Endothelial cell of umbilical vein (primary cell): ENCODE results near the gene TUBB1. TPM values are rescaled to one million over a fixed set of nuclear protein-coding genes. Genes with fewer than 3 reads are reported as not detected.

Source experiments
- BruUV-seq: library from RNA; stranded (reverse); fragments of 400-500 nt; replicated peaks from 2 replicates; lab custom pipeline; 2021; lab: Mats Ljungman, UMichigan
- CTCF ChIA-PET: fragments of 300-600, 350-600 bp; sonication (Branson Sonifier 250); formaldehyde crosslinking; loops from one replicate; lab custom pipeline; 2021; ENCODE audit warnings: antibody characterized with exemption, inconsistent platforms; lab: Charles Lee
- POLR2A ChIA-PET: fragments of 300-600, 350-600 bp; sonication (Branson Sonifier 250); formaldehyde crosslinking; loops from one replicate; lab custom pipeline; 2021; ENCODE audit warnings: antibody characterized with exemption, inconsistent platforms; lab: Charles Lee
- DNase-seq: peaks from one replicate; pipeline ENCODE4 v3.0.0-alpha.2; 2011; ENCODE audit warnings: low read depth, low spot score
- FAIRE-seq: peaks from 2 replicates; lab custom pipeline; 2011; peaks lifted over from hg19 to GRCh38; lab: Jason Lieb, UNC
- H2AFZ ChIP-seq: 2 replicates; pipeline ENCODE4 v1.6.0; 2012; ENCODE audit warnings: low read depth, low read length, control low read depth, inconsistent platforms
- H3K27ac ChIP-seq: 2 replicates; pipeline ENCODE4 v1.5.1; 2011; ENCODE audit warnings: low read depth, mild to moderate bottlenecking, control low read depth, low read length, moderate library complexity; ENCODE audit not compliant: insufficient read depth
- H3K27me3 ChIP-seq, 2 experiments: 2 replicates each; pipeline versions ENCODE4 v1.6.0 to v1.6.1; 2011; ENCODE audit warnings: low read length in 2 of 2, mixed read lengths in 1 of 2; ENCODE audit not compliant: control insufficient read depth in 2 of 2, insufficient read depth in 2 of 2
- H3K36me3 ChIP-seq, 2 experiments: 2 replicates in 1 of 2; 3 replicates in 1 of 2; pipeline ENCODE4 v1.5.1; 2011; ENCODE audit warnings: low read length in 2 of 2, mild to moderate bottlenecking in 1 of 2, moderate library complexity in 1 of 2; ENCODE audit not compliant: control insufficient read depth in 2 of 2, insufficient read depth in 2 of 2; ENCODE audit errors: extremely low read depth in 1 of 2
- H3K4me1 ChIP-seq: 3 replicates; pipeline ENCODE4 v1.5.1; 2011; ENCODE audit warnings: mild to moderate bottlenecking, low read length; ENCODE audit not compliant: control insufficient read depth, insufficient read depth; ENCODE audit errors: extremely low read depth
- H3K4me2 ChIP-seq: 2 replicates; pipeline ENCODE4 v1.6.1; 2011; ENCODE audit warnings: low read length, control low read depth, mixed read lengths; ENCODE audit not compliant: insufficient read depth
- H3K4me3 ChIP-seq, 3 experiments: fragments of 200-600 bp in 1 of 3; sonication (generic), shearing (Covaris generic) in 1 of 3; replicated peaks in 1 of 3; 2 replicates each; pipeline ENCODE4 v1.5.1; 2011 to 2016; ENCODE audit warnings: control low read depth in 3 of 3, low read length in 3 of 3, mild to moderate bottlenecking in 2 of 3, inconsistent platforms in 1 of 3, low read depth in 1 of 3, moderate library complexity in 1 of 3; ENCODE audit not compliant: insufficient read depth in 1 of 3
- H3K79me2 ChIP-seq: 2 replicates; pipeline ENCODE4 v1.6.0; 2012; ENCODE audit warnings: low read length, inconsistent platforms; ENCODE audit not compliant: control insufficient read depth, insufficient read depth
- H3K9ac ChIP-seq: replicated peaks from 2 replicates; pipeline ENCODE3; 2011; ENCODE audit warnings: low read length, control low read depth; ENCODE audit not compliant: insufficient read depth; ENCODE audit errors: extremely low read depth
- H3K9me1 ChIP-seq: replicated peaks from 3 replicates; pipeline ENCODE4 v1.6.0; 2011; ENCODE audit warnings: mild to moderate bottlenecking, low read length; ENCODE audit not compliant: control insufficient read depth, insufficient read depth; ENCODE audit errors: extremely low read depth
- H3K9me3 ChIP-seq: replicated peaks from 2 replicates; pipeline ENCODE4 v1.5.1; 2012; ENCODE audit warnings: low read length, inconsistent platforms; ENCODE audit not compliant: control insufficient read depth, insufficient read depth
- H4K20me1 ChIP-seq: replicated peaks from 2 replicates; pipeline ENCODE3; 2011; ENCODE audit warnings: mild to moderate bottlenecking, low read length; ENCODE audit not compliant: control insufficient read depth, insufficient read depth; ENCODE audit errors: extremely low read depth
- CTCF ChIP-seq, 2 donors: IDR thresholded peaks; 1 replicate in 1 of 2; 2 replicates in 1 of 2; pipeline ENCODE4 v1.5.1; 2011; ENCODE audit warnings: low read length in 2 of 2, mild to moderate bottlenecking in 2 of 2, moderate library complexity in 2 of 2, control low read depth in 1 of 2, inconsistent platforms in 1 of 2, low read depth in 1 of 2; ENCODE audit not compliant: insufficient read depth in 1 of 2; ENCODE audit errors: extremely low read depth in 1 of 2
- EZH2 ChIP-seq: IDR thresholded peaks from 2 replicates; pipeline ENCODE4 v1.6.1; 2012; ENCODE audit warnings: borderline replicate concordance, low read depth, mild to moderate bottlenecking, moderate library complexity, low read length, inconsistent platforms; ENCODE audit not compliant: severe bottlenecking
- FOS ChIP-seq: IDR thresholded peaks from 2 replicates; pipeline ENCODE4 v1.6.1; 2011; ENCODE audit warnings: mild to moderate bottlenecking, low read length, moderate library complexity, borderline replicate concordance; ENCODE audit not compliant: insufficient read depth
- GATA2 ChIP-seq: IDR thresholded peaks from 2 replicates; pipeline ENCODE4 v1.7.0; 2011; ENCODE audit warnings: low read depth, mild to moderate bottlenecking, moderate library complexity, mixed read lengths, low read length; ENCODE audit not compliant: insufficient read length, insufficient read depth
- JUN ChIP-seq: IDR thresholded peaks from 2 replicates; pipeline ENCODE4 v1.6.1; 2011; ENCODE audit warnings: borderline replicate concordance, low read depth; ENCODE audit not compliant: insufficient read length, insufficient read depth
- MAX ChIP-seq: IDR thresholded peaks from 2 replicates; pipeline ENCODE4 v1.6.1; 2011; ENCODE audit not compliant: insufficient read depth, insufficient read length
- MYC ChIP-seq: IDR thresholded peaks from one replicate; pipeline ENCODE4 v1.6.1; 2011; ENCODE audit warnings: mild to moderate bottlenecking, low read depth, low read length
- POLR2A ChIP-seq: IDR thresholded peaks from 2 replicates; pipeline ENCODE4 v1.6.1; 2012; ENCODE audit warnings: low read depth, mild to moderate bottlenecking, control low read depth, low read length
- POLR2AphosphoS5 ChIP-seq: IDR thresholded peaks from 2 replicates; pipeline ENCODE4 v1.6.1; 2012; ENCODE audit warnings: low read depth, mild to moderate bottlenecking, control low read depth, low read length, moderate library complexity; ENCODE audit not compliant: insufficient read depth
- dilution Hi-C: fragments of 300-500 bp; cut with MboI; formaldehyde crosslinking; loops from one replicate; pipeline ENCODE4 v1.15.0; 2019; ENCODE audit warnings: low sequenced_read_pairs; ENCODE audit not compliant: extremely low pct_ligation_motif_present
- intact Hi-C: fragments of 100-400 bp; cut with micrococcal nuclease; formaldehyde crosslinking; loops from one replicate; pipeline ENCODE4 v1.10.0; 2022
- polyA plus RNA-seq, 4 experiments: library from polyadenylated mRNA; depleted of rRNA in 3 of 4; stranded (reverse) in 3 of 4; unstranded in 1 of 4; fragments of >200 nt; gene quantifications; 2 replicates each; pipeline versions ENCODE4 v1.2.1 to v1.2.3, GENCODE V29; 2011 to 2012; ENCODE audit warnings: missing spikeins in 1 of 4
- total RNA-seq: library from RNA; stranded (reverse); gene quantifications from 2 replicates; pipeline ENCODE4 v1.2.3, GENCODE V29; 2021

Gene TUBB1
- total and polyA plus RNA-seq, 2 donors (not counting 3 experiments of a cell fraction or from before 2014, with no cell fraction given), result 0.04 TPM; not detected in 1

- no peak for FAIRE-seq
- peaks cover 17 to 35% of the 10 kb centered on the region in 2 experiments for H3K36me3 ChIP-seq
Observed at GRCh38 chr20:59033616-59034165, 14.5 kb downstream of the TUBB1 start.

More at GRCh38 chr20:59033616-59034165, 14.5 kb downstream of the TUBB1 start:
- Histone ChIP-seq H3K27ac (no peak overlapping the region), H3K9ac (no peak overlapping the region), H3K9me1 (no peaks in the 10 kb centered on the region), H2AFZ (no peak overlapping the region), H3K4me1 (peaks cover 33% of the 10 kb centered on the region), H3K9me3 (no peaks in the 10 kb centered on the region), H4K20me1 (no peaks in the 10 kb centered on the region), H3K4me3 (no peak overlapping the region), H3K27me3 (no peaks in the 10 kb centered on the region), H3K4me2 (no peak overlapping the region), H3K79me2 (peaks cover 45% of the 10 kb centered on the region)
- TF ChIP-seq MAX, result no peak
- TF ChIP-seq MYC, result no peak
- TF ChIP-seq GATA2, result no peak
- no peak for TF ChIP-seq FOS
- no peak for TF ChIP-seq POLR2A
- TF ChIP-seq JUN, result no peak
- TF ChIP-seq POLR2AphosphoS5, result no peak
- no peak for TF ChIP-seq EZH2
- TF ChIP-seq CTCF (IDR thresholded peaks at IDR 0.05; ENCODE audit: extremely low read depth in 1 of 2, insufficient read depth in 1 of 2, low read depth in 1 of 2, low read length in 2 of 2), result no peak
- dilution Hi-C loops (no loop called here), intact Hi-C loops (loop anchor here (5.0 kb wide), 1 partner anchor 36 kb away; no protein-coding TSS in a partner anchor)
- no TSS peak for BruUV-seq
- CTCF ChIA-PET, result interaction anchor here (1.6 to 2.2 kb wide), 3 partner anchors 22 to 163 kb away, joined by 7 to 10 read pairs (median 7); no protein-coding TSS in a partner anchor
- POLR2A ChIA-PET, result interaction anchor here (1.3 kb wide), 1 partner anchor 29 kb away, joined by 3 read pairs; no protein-coding TSS in a partner anchor
- no peak for DNase-seq
